GM19468 (cell line): ENCODE measurements around the gene TRIM71.

Source experiments
- ATAC-seq: cut with Tn5 transposase; IDR thresholded peaks from one replicate; pipeline ENCODE4 v1.9.1; 2021; ENCODE audit warnings: mild to moderate bottlenecking, moderate library complexity, moderate number of reproducible peaks; ENCODE audit not compliant: unreplicated experiment; ENCODE audit errors: extremely low read depth

TRIM71 gene

GRCh38 chr3:32885283-32885901 lies 67.6 kb downstream of the TRIM71 start:
- no peak for ATAC-seq

- ATAC-seq, result no peak
Measured at GRCh38 chr3:32886296-32886695, 68.5 kb downstream of the TRIM71 start.

- no peak for ATAC-seq
Measured at GRCh38 chr3:32886911-32887310, 69.1 kb downstream of the TRIM71 start.

- peak; percentile 74 for ATAC-seq
Measured at GRCh38 chr3:32888739-32889138, 70.9 kb downstream of the TRIM71 start.

GRCh38 chr3:32890420-32891276 lies 72.9 kb downstream of the TRIM71 start:
- no peak for ATAC-seq

- no peak for ATAC-seq
Measured at GRCh38 chr3:32891365-32891764, 73.6 kb downstream of the TRIM71 start.

- no peak for ATAC-seq
Measured at GRCh38 chr3:32892625-32893598, 75.1 kb downstream of the TRIM71 start.

GRCh38 chr3:32894977-32895376 lies 77.2 kb downstream of the TRIM71 start:
- no peak for ATAC-seq

- ATAC-seq, result no peak
Measured at GRCh38 chr3:32895701-32896100, 77.9 kb downstream of the TRIM71 start.

- ATAC-seq, result no peak
Measured at GRCh38 chr3:32896143-32896542, 78.3 kb downstream of the TRIM71 start.

GRCh38 chr3:32897001-32897601 lies 79.3 kb downstream of the TRIM71 start:
- ATAC-seq, result no peak

- ATAC-seq, result no peak
Measured at GRCh38 chr3:32897981-32898623, 80.3 kb downstream of the TRIM71 start.

GRCh38 chr3:32899265-32899664 lies 81.5 kb downstream of the TRIM71 start:
- ATAC-seq, result no peak

- no peak for ATAC-seq
Measured at GRCh38 chr3:32901005-32901932, 83.5 kb downstream of the TRIM71 start.

- ATAC-seq, result peak; percentile 83
Measured at GRCh38 chr3:32902887-32903371, 85.1 kb downstream of the TRIM71 start.

- no peak for ATAC-seq
Measured at GRCh38 chr3:32903953-32904352, 86.2 kb downstream of the TRIM71 start.

- no peak for ATAC-seq
Measured at GRCh38 chr3:32909999-32910398, 92.2 kb downstream of the TRIM71 start.

GRCh38 chr3:32910954-32911353 lies 93.2 kb downstream of the TRIM71 start:
- ATAC-seq, result no peak
